ENCODE data around the gene MALL. TPM values are rescaled to one million over a fixed set of nuclear protein-coding genes. Genes with fewer than 3 reads are reported as not detected.

Gene MALL
- 102 and 223 TPM in 2 replicates for total RNA-seq

DNA sequence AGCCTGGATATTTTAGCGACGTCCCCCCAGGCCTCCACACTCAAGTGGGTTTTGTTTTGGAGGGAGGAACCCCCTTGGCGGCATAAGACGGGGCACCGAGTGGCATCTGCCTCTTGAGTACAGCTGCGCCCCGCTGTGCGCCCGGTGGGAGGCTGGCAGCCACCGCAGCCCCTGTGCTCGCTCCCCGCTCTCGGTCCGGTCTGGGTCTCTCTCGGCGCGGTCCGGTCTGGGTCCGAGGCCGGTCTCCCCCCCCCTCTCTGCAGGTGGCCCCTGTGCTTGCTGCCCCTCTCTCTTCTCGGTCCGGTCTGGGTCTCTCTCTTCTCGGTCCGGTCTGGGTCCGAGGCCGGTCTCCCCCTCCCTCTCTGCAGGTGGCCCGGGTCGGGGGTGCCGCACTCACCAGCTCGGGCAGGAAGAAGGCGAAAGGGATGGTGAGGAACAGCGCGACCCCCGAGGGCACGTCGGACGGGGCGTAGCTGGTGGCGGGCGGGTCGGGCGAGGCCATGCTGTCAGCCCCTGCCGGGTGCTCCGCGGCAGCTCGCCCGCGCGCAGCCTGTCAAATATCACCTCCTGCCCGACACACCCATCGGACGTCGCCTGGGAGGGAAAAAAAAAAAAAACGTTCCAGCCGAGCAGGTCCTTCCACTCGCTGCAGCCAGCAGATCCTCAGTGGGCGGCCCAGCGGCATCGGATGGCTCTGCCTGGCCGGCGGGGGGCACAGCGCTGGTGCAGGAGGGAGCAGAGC, at the start of gene MALL:
MALL (minus strand) TSS at position 532 of the 742 bp plus-strand sequence; CDS start at position 502, 30 bp downstream.

Small RNAs within 50 kb of the gene (small RNA-seq; reads per million reads assigned to genes)
- gene MIR4267 (not detected), gene MIR4436B1 (not detected)

Other genes with a start within 250 kb of the MALL start
- 3.8 and 5.3 TPM in 2 replicates for gene LIMS3, start 217.1 kb downstream of the MALL start, total RNA-seq
- 6.1 and 7.9 TPM in 2 replicates for gene NPHP1, start 89.2 kb upstream of the MALL start, total RNA-seq
- 42.3 and 44.8 TPM in 2 replicates for gene MTLN, start 96.7 kb upstream of the MALL start, total RNA-seq

All from thoracic aorta endothelial cell (primary cell).